ENCODE measurements around the gene LHFPL4. TPM values are rescaled to one million over a fixed set of nuclear protein-coding genes. Genes with fewer than 3 reads are reported as not detected.

LHFPL4 gene
- total RNA-seq, 1 experiment from 2014 or later: not detected

- H3K9me2 ChIP-seq (replicated peaks; ENCODE audit: low read length): no peaks in the 10 kb centered on the region
- H3K36me3 ChIP-seq (ENCODE audit: low read depth, low read length): peaks cover 72% of the 10 kb centered on the region
- no peak overlapping the region for H3K4me2 ChIP-seq (ENCODE audit: low read length)
- no peaks in the 10 kb centered on the region for H3K79me2 ChIP-seq (ENCODE audit: low read length)
- no peaks in the 10 kb centered on the region for H3K9me3 ChIP-seq (ENCODE audit: low read length)
- no peak overlapping the region for H3K4me3 ChIP-seq (ENCODE audit: low read length)
- no peaks in the 10 kb centered on the region for H3K4me1 ChIP-seq (ENCODE audit: insufficient read depth, low read length)
- H3F3A ChIP-seq (ENCODE audit: low read length, unreplicated experiment): no peaks in the 10 kb centered on the region
- no peak for DNase-seq
- H3K9ac ChIP-seq (ENCODE audit: low read length): no peak overlapping the region
- no peak for ATAC-seq
- no peaks in the 10 kb centered on the region for H4K20me1 ChIP-seq (ENCODE audit: low read length)
- no peak overlapping the region for H2AFZ ChIP-seq (ENCODE audit: low read length)
- CTCF ChIA-PET: no interaction called here
- POLR2A ChIA-PET (ENCODE audit: unreplicated experiment): no interaction called here
- TF ChIP-seq CTCF (conservative IDR thresholded peaks at IDR 0.05; ENCODE audit: low read depth, low read length) (no peak), EZH2 (IDR thresholded peaks at IDR 0.05; ENCODE audit: low read length, unreplicated experiment) (no peak), EZH2phosphoT487 (IDR thresholded peaks at IDR 0.05; ENCODE audit: borderline replicate concordance, low read length) (no peak)
- H3K27ac ChIP-seq (ENCODE audit: low read length): no peak overlapping the region
- intact Hi-C loops (cut with micrococcal nuclease): no loop called here
- H3K27me3 ChIP-seq (ENCODE audit: low read length): no peaks in the 10 kb centered on the region
- BruUV-seq (replicated peaks): TSS peak; percentile 16
Observed at GRCh38 chr3:9476935-9477334, 76.7 kb downstream of the LHFPL4 start.

GRCh38 chr3:9474482-9474881 is 79.1 kb downstream of the LHFPL4 start:
- no peaks in the 10 kb centered on the region for H3F3A ChIP-seq (ENCODE audit: low read length, unreplicated experiment)
- peaks cover 83% of the 10 kb centered on the region for H3K36me3 ChIP-seq (ENCODE audit: low read depth, low read length)
- H3K4me2 ChIP-seq (ENCODE audit: low read length): no peak overlapping the region
- H3K9ac ChIP-seq (ENCODE audit: low read length): no peak overlapping the region
- no peaks in the 10 kb centered on the region for H3K4me1 ChIP-seq (ENCODE audit: insufficient read depth, low read length)
- no peak for DNase-seq
- BruUV-seq (replicated peaks): no TSS peak
- CTCF ChIA-PET: no interaction called here
- no peaks in the 10 kb centered on the region for H3K9me2 ChIP-seq (replicated peaks; ENCODE audit: low read length)
- intact Hi-C loops (cut with micrococcal nuclease): no loop called here
- POLR2A ChIA-PET (ENCODE audit: unreplicated experiment): no interaction called here
- TF ChIP-seq CTCF (conservative IDR thresholded peaks at IDR 0.05; ENCODE audit: low read depth, low read length) (no peak), EZH2 (IDR thresholded peaks at IDR 0.05; ENCODE audit: low read length, unreplicated experiment) (no peak), EZH2phosphoT487 (IDR thresholded peaks at IDR 0.05; ENCODE audit: borderline replicate concordance, low read length) (no peak)
- no peaks in the 10 kb centered on the region for H3K9me3 ChIP-seq (ENCODE audit: low read length)
- no peaks in the 10 kb centered on the region for H3K27me3 ChIP-seq (ENCODE audit: low read length)
- no peaks in the 10 kb centered on the region for H4K20me1 ChIP-seq (ENCODE audit: low read length)
- H2AFZ ChIP-seq (ENCODE audit: low read length): no peak overlapping the region
- no peak overlapping the region for H3K27ac ChIP-seq (ENCODE audit: low read length)
- no peak for ATAC-seq
- H3K4me3 ChIP-seq (ENCODE audit: low read length): no peak overlapping the region
- no peaks in the 10 kb centered on the region for H3K79me2 ChIP-seq (ENCODE audit: low read length)

- Histone ChIP-seq H3K36me3 (ENCODE audit: low read depth, low read length) (peaks cover 86% of the 10 kb centered on the region), H3K4me2 (ENCODE audit: low read length) (no peak overlapping the region), H3K27ac (ENCODE audit: low read length) (no peak overlapping the region), H3F3A (ENCODE audit: low read length, unreplicated experiment) (no peaks in the 10 kb centered on the region), H2AFZ (ENCODE audit: low read length) (no peak overlapping the region), H3K9me2 (replicated peaks; ENCODE audit: low read length) (no peaks in the 10 kb centered on the region), H3K4me3 (ENCODE audit: low read length) (no peak overlapping the region), H3K9ac (ENCODE audit: low read length) (no peak overlapping the region), H4K20me1 (ENCODE audit: low read length) (no peaks in the 10 kb centered on the region), H3K27me3 (ENCODE audit: low read length) (no peaks in the 10 kb centered on the region), H3K9me3 (ENCODE audit: low read length) (no peaks in the 10 kb centered on the region), H3K79me2 (ENCODE audit: low read length) (no peaks in the 10 kb centered on the region), H3K4me1 (ENCODE audit: insufficient read depth, low read length) (no peaks in the 10 kb centered on the region)
- ChIA-PET POLR2A (ENCODE audit: unreplicated experiment) (no interaction called here), CTCF (no interaction called here)
- TF ChIP-seq CTCF (conservative IDR thresholded peaks at IDR 0.05; ENCODE audit: low read depth, low read length): no peak
- no peak for TF ChIP-seq EZH2phosphoT487 (IDR thresholded peaks at IDR 0.05; ENCODE audit: borderline replicate concordance, low read length)
- intact Hi-C loops (cut with micrococcal nuclease): no loop called here
- DNase-seq (no peak), ATAC-seq (no peak)
- no TSS peak for BruUV-seq (replicated peaks)
Observed at GRCh38 chr3:9473496-9474065, 80.0 kb downstream of the LHFPL4 start.

Measured in PC-3 (cell line).